Measurements from ENCODE around the gene PEAK1. TPM values are rescaled to one million over a fixed set of nuclear protein-coding genes. Genes with fewer than 3 reads are reported as not detected.

PEAK1 gene
- total and polyA plus RNA-seq, 10 of the 15 experiments (the other 5 are each of a cell fraction or from before 2014, with no cell fraction given) = 0.62 to 24.2 (median 11.2) TPM

- TF ChIP-seq STAT3 (IDR thresholded peaks at IDR 0.05; ENCODE audit: low read depth, low read length) = no peak
- TF ChIP-seq HCFC1 (IDR thresholded peaks at IDR 0.05; ENCODE audit: low read length) = no peak
- no peak for TF ChIP-seq SMC3 (IDR thresholded peaks at IDR 0.05; ENCODE audit: borderline replicate concordance, low read length)
- TF ChIP-seq MEF2A (IDR thresholded peaks at IDR 0.05; ENCODE audit: insufficient read depth, low read depth, low read length) = no peak
- no peak for TF ChIP-seq BCL3 (IDR thresholded peaks at IDR 0.05; ENCODE audit: borderline replicate concordance, insufficient read depth, low read depth, low read length, poor library complexity, severe bottlenecking)
- no peak for TF ChIP-seq MXI1 (IDR thresholded peaks at IDR 0.05; ENCODE audit: low read depth, low read length)
- TF ChIP-seq RELA (IDR thresholded peaks at IDR 0.05; ENCODE audit: borderline replicate concordance, partially characterized antibody) = no peak
- TF ChIP-seq JUNB (IDR thresholded peaks at IDR 0.05) = no peak
- TF ChIP-seq ZNF207 (IDR thresholded peaks at IDR 0.05; ENCODE audit: borderline replicate concordance) = no peak
Measured at GRCh38 chr15:77135181-77135580, 284.7 kb downstream of the PEAK1 start (continued).

- Histone ChIP-seq H3K27ac (ENCODE audit: control insufficient read depth, insufficient read depth) (no peak overlapping the region), H3K9ac (ENCODE audit: control insufficient read depth, insufficient read depth, low read length) (no peak overlapping the region), H4K20me1 (ENCODE audit: control insufficient read depth, insufficient read depth) (no peaks in the 10 kb centered on the region), H3K4me1 (ENCODE audit: control insufficient read depth, insufficient read depth, low read length) (no peaks in the 10 kb centered on the region), H3K4me2 (ENCODE audit: control insufficient read depth, insufficient read depth) (no peak overlapping the region), H3K9me3 (replicated peaks; ENCODE audit: control insufficient read depth, insufficient read depth, low read length) (no peaks in the 10 kb centered on the region; the same call in 2 of the 3 replicates), H3K36me3 (ENCODE audit: control insufficient read depth in 2 of 2, insufficient read depth in 2 of 2, low read length in 1 of 2) (peaks cover 0 to 1% of the 10 kb centered on the region in 2 experiments; a peak in 1 of 4 replicates), H3K27me3 (replicated peaks in 1 of 2; ENCODE audit: control insufficient read depth in 2 of 2, insufficient read depth in 2 of 2, low read length in 1 of 2) (no peaks in the 10 kb centered on the region), H2AFZ (ENCODE audit: control insufficient read depth, low read depth, low read length) (no peak overlapping the region), H3K4me3 (no peak overlapping the region), H3K79me2 (ENCODE audit: control insufficient read depth, insufficient read depth, low read length) (no peaks in the 10 kb centered on the region)
- TF ChIP-seq SREBF1 (IDR thresholded peaks at IDR 0.05; ENCODE audit: low read length) (no peak), SPI1 (IDR thresholded peaks at IDR 0.05; ENCODE audit: borderline replicate concordance, insufficient read depth, low read depth, low read length) (no peak), CHD2 (IDR thresholded peaks at IDR 0.05; ENCODE audit: borderline replicate concordance, low read depth, low read length) (no peak), BCL11A (IDR thresholded peaks at IDR 0.05; ENCODE audit: low read depth, low read length) (no peak), SP1 (IDR thresholded peaks at IDR 0.05; ENCODE audit: low read depth, low read length) (no peak), RAD21 (IDR thresholded peaks at IDR 0.05; ENCODE audit: insufficient read depth, low read depth, low read length) (no peak), BRCA1 (IDR thresholded peaks at IDR 0.05; ENCODE audit: low read depth, low read length) (no peak)
- in situ Hi-C loops (cut with MboI) (no loop called here), intact Hi-C loops (cut with micrococcal nuclease; ENCODE audit: unreplicated experiment) (no loop called here)
- DNase-seq (ENCODE audit: low read depth, low spot score) = no peak
- ChIA-PET RAD21 (ENCODE audit: unreplicated experiment) (interaction anchor here (1.6 to 2.1 kb wide), 2 partner anchors 11 to 367 kb away, joined by 3 to 7 read pairs; no protein-coding TSS in a partner anchor), CTCF (interaction anchor here (1.1 to 2.7 kb wide), 7 partner anchors 10 to 413 kb away, joined by 3 to 15 read pairs (median 7); no protein-coding TSS in a partner anchor), POLR2A (interaction anchor here (0.8 kb wide), 1 partner anchor 8 kb away, joined by 3 read pairs; no protein-coding TSS in a partner anchor), SMC1A (ENCODE audit: uncharacterized antibody, unreplicated experiment) (interaction anchor here (0.6 to 2.4 kb wide), 7 partner anchors 11 to 56 kb away, joined by 3 to 13 read pairs (median 4); no protein-coding TSS in a partner anchor)
- WGBS (ENCODE audit: insufficient coverage, insufficient replicate concordance, low lambda C conversion rate, missing lambda C conversion rate) = 93% methylated on average over 1 of the region's 1 CpG
- no TSS peak for BruUV-seq (replicated peaks)
- no peak for ATAC-seq
- FAIRE-seq = no peak
Measured at GRCh38 chr15:77130315-77130930, 289.5 kb downstream of the PEAK1 start.

Measured in GM12878 (cell line).